B cell (primary cell): Measurements from ENCODE around the gene ZNHIT1. TPM values are rescaled to one million over a fixed set of nuclear protein-coding genes. Genes with fewer than 3 reads are reported as not detected.

ENCODE experiments used
- ATAC-seq: fragments of 200-7000 bp; cut with Tn5 transposase; one replicate; pipeline ENCODE4 v1.10.0; 2021; ENCODE audit warnings: low read depth, mild to moderate bottlenecking, moderate number of reproducible peaks, moderate library complexity
- CTCF ChIA-PET: fragments of 350-600 bp; sonication (Branson Sonifier 250); formaldehyde crosslinking; loops from one replicate; lab custom pipeline; 2021; ENCODE audit warnings: antibody characterized with exemption, inconsistent platforms; lab: Charles Lee
- POLR2A ChIA-PET: fragments of 350-600 bp; sonication (Branson Sonifier 250); formaldehyde crosslinking; loops from one replicate; lab custom pipeline; 2021; ENCODE audit warnings: antibody characterized with exemption; lab: Charles Lee
- DNase-seq: peaks from one replicate; pipeline ENCODE4 v3.0.0; 2013
- H2AFZ ChIP-seq: 2 replicates; pipeline ENCODE4 v1.6.1; 2012; ENCODE audit warnings: mild to moderate bottlenecking, low read depth, low read length; ENCODE audit not compliant: insufficient read depth, poor library complexity, severe bottlenecking
- H3K27ac ChIP-seq, 2 donors: 1 replicate in 1 of 2; 2 replicates in 1 of 2; pipeline ENCODE4 v1.5.1; 2012 to 2013; ENCODE audit warnings: low read length in 2 of 2, mild to moderate bottlenecking in 2 of 2, moderate library complexity in 1 of 2
- H3K27me3 ChIP-seq, 4 experiments: fragments of 200-600 bp in 1 of 4; sonication (generic) in 1 of 4; replicated peaks in 1 of 4; 1 replicate in 2 of 4; 2 replicates in 2 of 4; pipeline versions ENCODE4 v1.6.1 to v1.7.0; 2013 to 2016; ENCODE audit warnings: low read length in 3 of 4, mild to moderate bottlenecking in 2 of 4, mixed read lengths in 1 of 4, moderate library complexity in 1 of 4; ENCODE audit not compliant: insufficient read depth in 4 of 4, control insufficient read depth in 3 of 4; ENCODE audit errors: control extremely low read depth in 1 of 4
- H3K36me3 ChIP-seq, 2 experiments: replicated peaks in 1 of 2; 1 replicate in 1 of 2; 2 replicates in 1 of 2; pipeline versions ENCODE4 v1.6.1 to v1.7.1; 2013; ENCODE audit warnings: low read length in 1 of 2; ENCODE audit not compliant: insufficient read depth in 2 of 2, control insufficient read depth in 1 of 2; ENCODE audit errors: control extremely low read depth in 1 of 2, extremely low read depth in 1 of 2
- H3K4me1 ChIP-seq, 2 donors: fragments of 200-600 bp in 1 of 2; sonication (generic) in 1 of 2; 1 replicate in 1 of 2; 2 replicates in 1 of 2; pipeline versions ENCODE4 v1.5.1 to v1.6.1; 2013 to 2017; ENCODE audit warnings: low read length in 2 of 2; ENCODE audit not compliant: control insufficient read depth in 2 of 2, insufficient read depth in 2 of 2
- H3K4me2 ChIP-seq: replicated peaks from 2 replicates; pipeline ENCODE3; 2012; ENCODE audit warnings: mild to moderate bottlenecking, low read depth, low read length; ENCODE audit not compliant: poor library complexity, severe bottlenecking
- H3K4me3 ChIP-seq, 5 experiments: fragments of 200-600 bp in 1 of 5; sonication (generic) in 1 of 5; 1 replicate in 3 of 5; 2 replicates in 2 of 5; pipeline versions ENCODE4 v1.5.1 to v1.7.0; 2011 to 2016; ENCODE audit warnings: low read length in 4 of 5, mild to moderate bottlenecking in 4 of 5, low read depth in 2 of 5, control low read depth in 1 of 5, moderate library complexity in 1 of 5; ENCODE audit not compliant: insufficient read depth in 1 of 5; ENCODE audit errors: control extremely low read depth in 1 of 5, extremely low read depth in 1 of 5
- H3K79me2 ChIP-seq: fragments of 200-600 bp; sonication (generic); one replicate; pipeline ENCODE4 v1.6.0; 2016; ENCODE audit warnings: low read length; ENCODE audit not compliant: control insufficient read depth, insufficient read depth
- H3K9ac ChIP-seq: fragments of 200-600 bp; sonication (generic); 2 replicates; pipeline ENCODE4 v1.6.1; 2017; ENCODE audit warnings: mild to moderate bottlenecking, low read length, moderate library complexity
- H3K9me3 ChIP-seq, 3 donors: one replicate each; pipeline versions ENCODE4 v1.6.1 to v1.7.1; 2013; ENCODE audit warnings: low read length in 2 of 3; ENCODE audit not compliant: control insufficient read depth in 2 of 3, insufficient read depth in 1 of 3; ENCODE audit errors: control extremely low read depth in 1 of 3
- H4K20me1 ChIP-seq: 2 replicates; pipeline ENCODE4 v1.6.0; 2012; ENCODE audit warnings: mild to moderate bottlenecking, low read length; ENCODE audit not compliant: insufficient read depth, control insufficient read depth, poor library complexity, severe bottlenecking
- H3K27ac Mint-ChIP-seq: one replicate; pipeline ENCODE4 v1.8.0; 2021; ENCODE audit warnings: mixed read lengths
- H3K27me3 Mint-ChIP-seq: one replicate; pipeline ENCODE4 v1.8.0; 2021; ENCODE audit warnings: mixed read lengths
- H3K4me1 Mint-ChIP-seq: one replicate; pipeline ENCODE4 v1.8.0; 2021; ENCODE audit warnings: mixed read lengths
- H3K4me3 Mint-ChIP-seq: one replicate; pipeline ENCODE4 v1.8.0; 2021; ENCODE audit warnings: mixed read lengths
- H3K9me3 Mint-ChIP-seq: one replicate; pipeline ENCODE4 v1.8.0; 2022; ENCODE audit warnings: mixed read lengths; ENCODE audit not compliant: insufficient read depth
- CTCF ChIP-seq: fragments of 200-600 bp; IDR thresholded peaks from one replicate; pipeline ENCODE4 v1.8.0; 2022; ENCODE audit warnings: antibody characterized with exemption, mild to moderate bottlenecking
- EZH2 ChIP-seq: IDR thresholded peaks from 2 replicates; pipeline ENCODE4 v1.6.1; 2012; ENCODE audit warnings: borderline replicate concordance, low read depth, mild to moderate bottlenecking, moderate library complexity, low read length; ENCODE audit not compliant: insufficient read depth, poor library complexity, severe bottlenecking
- WGBS: methylation state at CpG from one replicate; pipeline ENCODE4 v1.1.5; 2013; ENCODE audit warnings: missing lambda C conversion rate; ENCODE audit not compliant: insufficient coverage; 5-methylcytosine and 5-hydroxymethylcytosine counted together
- intact Hi-C: fragments of 100-400 bp; cut with micrococcal nuclease; formaldehyde crosslinking; loops from one replicate; pipeline ENCODE4 v1.10.0; 2022
- polyA plus RNA-seq: library from polyadenylated mRNA; depleted of rRNA; stranded (reverse); fragments of >200 nt; gene quantifications from 2 replicates; pipeline ENCODE4 v1.2.3, GENCODE V29; 2012
- total RNA-seq, 2 donors: library from RNA; stranded (reverse); fragments of 120-200 nt in 1 of 2; gene quantifications; 1 replicate in 1 of 2; 2 replicates in 1 of 2; pipeline versions ENCODE4 v1.2.3 to v1.2.4, GENCODE V29; 2013 to 2022

The ZNHIT1 gene
- total and polyA plus RNA-seq, 2 donors (not counting 1 experiment from before 2014, with no cell fraction given) = 28.5 to 37.3 TPM

GRCh38 chr7:101231644-101232043, 13.7 kb downstream of the ZNHIT1 start:
- Histone ChIP-seq H3K9me3 (no peaks in the 10 kb centered on the region), H3K27ac (no peak overlapping the region), H2AFZ (no peak overlapping the region), H3K79me2 (no peaks in the 10 kb centered on the region), H3K27me3 (no peaks in the 10 kb centered on the region), H4K20me1 (peaks cover 11% of the 10 kb centered on the region), H3K4me1 (no peaks in the 10 kb centered on the region), H3K4me3 (no peak overlapping the region), H3K4me2 (no peak overlapping the region), H3K36me3 (peaks cover 0 to 18% of the 10 kb centered on the region in 2 experiments), H3K9ac (no peak overlapping the region)
- TF ChIP-seq EZH2 (no peak), CTCF (no peak)
- Mint-ChIP-seq H3K27ac (no peak overlapping the region), H3K27me3 (no peaks in the 10 kb centered on the region), H3K9me3 (no peaks in the 10 kb centered on the region), H3K4me1 (no peaks in the 10 kb centered on the region), H3K4me3 (no peak overlapping the region)
- ATAC-seq (no peak), DNase-seq (no peak)
- intact Hi-C loops = no loop called here
- POLR2A ChIA-PET = no interaction called here
- WGBS = 97% methylated on average over 6 of the region's 7 CpGs
- CTCF ChIA-PET = no interaction called here

GRCh38 chr7:101232141-101232850, 14.3 kb downstream of the ZNHIT1 start:
- H3K4me1 ChIP-seq = no peaks in the 10 kb centered on the region
- H3K4me2 ChIP-seq = no peak overlapping the region
- no peak overlapping the region for H3K4me3 ChIP-seq
- TF ChIP-seq CTCF (no peak), EZH2 (no peak)
- 94% methylated on average over 44 of the region's 52 CpGs for WGBS
- no peak overlapping the region for H3K9ac ChIP-seq
- ChIA-PET CTCF (interaction anchor here (1.0 kb wide), 1 partner anchor 12 kb away, joined by 3 read pairs; no protein-coding TSS in a partner anchor), POLR2A (interaction anchor here (0.6 kb wide), 1 partner anchor 328 kb away, joined by 4 read pairs; no protein-coding TSS in a partner anchor)
- DNase-seq (no peak), ATAC-seq (no peak)
- H3K27me3 ChIP-seq = no peaks in the 10 kb centered on the region
- H2AFZ ChIP-seq = no peak overlapping the region
- H3K4me1 Mint-ChIP-seq = no peaks in the 10 kb centered on the region
- H3K79me2 ChIP-seq = peaks cover 2% of the 10 kb centered on the region
- no peak overlapping the region for H3K4me3 Mint-ChIP-seq
- H3K36me3 ChIP-seq = peaks cover 0 to 13% of the 10 kb centered on the region in 2 experiments
- no peaks in the 10 kb centered on the region for H3K27me3 Mint-ChIP-seq
- peaks cover 18% of the 10 kb centered on the region for H4K20me1 ChIP-seq
- no peak overlapping the region for H3K27ac ChIP-seq
- no peaks in the 10 kb centered on the region for H3K9me3 ChIP-seq
- H3K9me3 Mint-ChIP-seq = no peaks in the 10 kb centered on the region
- no peak overlapping the region for H3K27ac Mint-ChIP-seq
- intact Hi-C loops = no loop called here
